ENCODE measurements around the gene SLAMF1. TPM values are rescaled to one million over a fixed set of nuclear protein-coding genes. Genes with fewer than 3 reads are reported as not detected.

SLAMF1 gene
- total and polyA plus RNA-seq, 12 donors, result 0.07 to 1.6 (median 0.26) TPM; not detected in 2

DNA sequence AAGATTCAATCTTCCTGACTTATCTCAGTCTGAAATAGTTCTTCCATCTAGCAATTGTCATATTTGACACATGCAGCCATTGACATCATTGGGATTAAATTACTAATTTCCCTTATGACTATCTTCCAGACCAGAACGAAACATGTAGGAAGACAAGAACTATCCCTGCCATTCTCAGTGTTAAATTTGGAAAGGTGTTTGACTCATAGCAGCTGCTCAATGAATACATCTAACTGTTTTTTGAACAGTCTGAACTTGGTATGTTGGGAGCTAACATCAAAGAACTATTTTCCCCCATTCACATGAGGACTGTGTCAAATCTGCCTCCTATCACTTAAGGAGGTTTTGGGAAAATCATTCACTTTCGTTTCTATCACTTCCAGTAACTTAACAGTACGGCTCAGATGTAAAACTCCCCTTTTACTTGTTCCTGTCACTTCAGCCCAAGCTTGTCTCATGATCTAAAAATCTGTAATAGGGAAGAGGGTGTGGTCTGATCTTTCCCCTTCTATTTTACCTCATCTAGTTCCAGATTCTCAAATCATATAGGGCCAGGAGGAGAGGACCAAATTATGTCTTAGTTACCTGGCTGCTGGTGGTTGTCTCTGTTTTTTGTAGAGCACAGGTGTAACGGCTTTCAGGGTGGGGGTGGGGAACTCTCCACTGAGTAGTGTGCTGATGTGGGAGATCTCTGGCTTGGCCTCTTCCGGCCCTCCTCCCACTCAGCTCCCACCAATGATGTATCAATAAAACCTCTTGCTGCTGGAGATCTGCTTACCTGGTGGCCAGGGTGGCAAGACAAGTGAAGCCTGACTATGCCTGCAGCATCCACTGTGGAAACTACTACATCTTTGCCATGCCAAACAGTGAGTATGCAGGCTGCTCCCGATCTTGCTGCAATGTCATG, 26.2 kb upstream of the SLAMF1 start:
- Histone ChIP-seq H3K4me3 (no peak overlapping the region), H3K4me1 (replicated peaks in 1 of 2) (no peaks in the 10 kb centered on the region), H3K9me3 (replicated peaks in 1 of 3) (no peaks in the 10 kb centered on the region), H3K27ac (no peak overlapping the region), H3K27me3 (no peaks in the 10 kb centered on the region), H3K36me3 (replicated peaks in 1 of 2) (no peaks in the 10 kb centered on the region)
- WGBS, 4 donors, result 51 to 69% (median 58%) methylated on average over 5 to 6 of the region's 6 CpGs
- intact Hi-C loops (cut with DNase I), result loop anchor here in 1 of 2 donors (10.0 kb wide), 2 partner anchors 58 to 282 kb away; partner anchors contain the start of gene ITLN2
- no peak for DNase-seq
- no peak for TF ChIP-seq POLR2A (IDR thresholded peaks at IDR 0.05)
- TF ChIP-seq, protein P1, sequence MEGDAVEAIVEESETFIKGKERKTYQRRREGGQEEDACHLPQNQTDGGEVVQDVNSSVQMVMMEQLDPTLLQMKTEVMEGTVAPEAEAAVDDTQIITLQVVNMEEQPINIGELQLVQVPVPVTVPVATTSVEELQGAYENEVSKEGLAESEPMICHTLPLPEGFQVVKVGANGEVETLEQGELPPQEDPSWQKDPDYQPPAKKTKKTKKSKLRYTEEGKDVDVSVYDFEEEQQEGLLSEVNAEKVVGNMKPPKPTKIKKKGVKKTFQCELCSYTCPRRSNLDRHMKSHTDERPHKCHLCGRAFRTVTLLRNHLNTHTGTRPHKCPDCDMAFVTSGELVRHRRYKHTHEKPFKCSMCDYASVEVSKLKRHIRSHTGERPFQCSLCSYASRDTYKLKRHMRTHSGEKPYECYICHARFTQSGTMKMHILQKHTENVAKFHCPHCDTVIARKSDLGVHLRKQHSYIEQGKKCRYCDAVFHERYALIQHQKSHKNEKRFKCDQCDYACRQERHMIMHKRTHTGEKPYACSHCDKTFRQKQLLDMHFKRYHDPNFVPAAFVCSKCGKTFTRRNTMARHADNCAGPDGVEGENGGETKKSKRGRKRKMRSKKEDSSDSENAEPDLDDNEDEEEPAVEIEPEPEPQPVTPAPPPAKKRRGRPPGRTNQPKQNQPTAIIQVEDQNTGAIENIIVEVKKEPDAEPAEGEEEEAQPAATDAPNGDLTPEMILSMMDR (IDR thresholded peaks at IDR 0.05), result no peak

DNA sequence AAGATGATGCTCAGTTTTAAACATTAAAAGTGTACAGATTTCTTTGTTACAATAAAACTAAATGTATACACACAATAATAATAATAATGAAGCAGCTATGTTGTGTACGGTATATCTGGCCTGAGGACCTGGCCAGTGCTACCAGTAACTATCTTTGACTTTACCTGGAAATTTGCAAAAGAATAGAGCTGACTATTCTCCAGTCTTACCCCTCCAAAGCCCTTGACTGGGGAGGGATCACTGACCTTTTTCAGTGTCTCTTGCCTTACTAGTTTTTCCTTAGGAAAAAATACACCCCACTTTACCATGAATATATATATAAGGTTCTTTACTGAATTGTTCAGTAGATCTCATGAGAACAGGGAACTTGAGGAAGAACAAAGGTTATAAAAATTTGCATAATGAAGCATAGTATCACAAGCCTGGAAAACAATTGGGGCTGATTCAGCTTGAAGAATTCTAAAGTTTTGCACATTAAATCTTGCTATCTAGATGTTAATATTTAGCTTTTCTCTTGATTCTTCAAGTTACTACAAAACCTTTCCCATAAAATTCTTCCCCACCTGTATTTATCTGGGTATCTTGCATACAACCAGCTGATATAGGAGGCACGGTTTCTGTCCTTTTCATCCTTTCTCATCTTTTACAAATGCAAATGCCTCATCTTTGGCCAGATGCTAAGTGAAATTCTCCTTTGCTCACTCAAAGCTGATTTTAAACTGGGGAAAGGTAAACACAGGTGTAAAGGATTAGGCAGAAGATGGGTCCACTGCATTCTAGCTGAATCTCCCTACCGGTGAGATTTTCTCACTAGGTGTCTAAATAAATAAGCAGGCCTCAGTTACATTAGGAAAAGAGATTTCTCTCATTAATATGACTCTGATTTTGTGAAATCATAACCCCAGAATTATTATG, 25.0 kb upstream of the SLAMF1 start:
- Histone ChIP-seq H3K4me1 (replicated peaks in 1 of 2) (no peaks in the 10 kb centered on the region), H3K27me3 (no peaks in the 10 kb centered on the region), H3K36me3 (replicated peaks in 1 of 2) (no peaks in the 10 kb centered on the region), H3K9me3 (replicated peaks in 1 of 3) (no peaks in the 10 kb centered on the region), H3K4me3 (no peak overlapping the region), H3K27ac (no peak overlapping the region)
- 46 to 59% (median 53%) methylated on average over 3 of the region's 3 CpGs for WGBS, 4 donors
- no peak for DNase-seq
- TF ChIP-seq POLR2A (IDR thresholded peaks at IDR 0.05), result no peak
- TF ChIP-seq, protein P1 (IDR thresholded peaks at IDR 0.05), result no peak
- intact Hi-C loops (cut with DNase I), result loop anchor here in 1 of 2 donors (10.0 kb wide), 2 partner anchors 57 to 283 kb away; partner anchors contain the start of gene ITLN2

DNA sequence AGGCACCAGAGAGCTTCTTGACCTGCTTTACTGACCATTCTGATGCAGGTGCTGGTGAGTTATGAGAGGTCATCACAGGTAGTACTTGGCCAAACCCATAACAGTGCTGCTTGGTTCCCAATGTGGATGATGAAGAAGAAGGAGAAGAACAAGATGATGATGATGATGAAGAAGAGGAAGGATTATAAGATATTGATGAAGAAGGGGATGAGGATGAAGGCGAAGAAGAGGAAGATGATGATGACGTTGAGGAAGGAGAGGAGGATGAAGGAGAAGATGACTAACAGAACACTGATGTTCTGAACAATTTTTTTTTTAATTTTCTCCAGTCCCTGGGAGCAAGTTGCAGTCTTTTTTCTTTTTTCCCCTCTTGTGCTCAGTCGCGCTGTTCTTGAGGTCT, 23.9 kb upstream of the SLAMF1 start:
- Histone ChIP-seq H3K27me3 (no peaks in the 10 kb centered on the region), H3K36me3 (replicated peaks in 1 of 2) (no peaks in the 10 kb centered on the region), H3K4me3 (no peak overlapping the region), H3K4me1 (replicated peaks in 1 of 2) (peaks cover 0 to 7% of the 10 kb centered on the region in 2 donors), H3K9me3 (replicated peaks in 1 of 3) (no peaks in the 10 kb centered on the region), H3K27ac (no peak overlapping the region)
- intact Hi-C loops (cut with DNase I), result loop anchor here in 1 of 2 donors (10.0 kb wide), 2 partner anchors 56 to 284 kb away; partner anchors contain the start of gene ITLN2
- TF ChIP-seq, protein P1 (IDR thresholded peaks at IDR 0.05), result no peak
- TF ChIP-seq POLR2A (IDR thresholded peaks at IDR 0.05), result no peak
- whole genome bisulfite sequencing, 4 donors, result 73 to 84% (median 74%) methylated on average over 4 of the region's 4 CpGs
- no peak for DNase-seq

DNA sequence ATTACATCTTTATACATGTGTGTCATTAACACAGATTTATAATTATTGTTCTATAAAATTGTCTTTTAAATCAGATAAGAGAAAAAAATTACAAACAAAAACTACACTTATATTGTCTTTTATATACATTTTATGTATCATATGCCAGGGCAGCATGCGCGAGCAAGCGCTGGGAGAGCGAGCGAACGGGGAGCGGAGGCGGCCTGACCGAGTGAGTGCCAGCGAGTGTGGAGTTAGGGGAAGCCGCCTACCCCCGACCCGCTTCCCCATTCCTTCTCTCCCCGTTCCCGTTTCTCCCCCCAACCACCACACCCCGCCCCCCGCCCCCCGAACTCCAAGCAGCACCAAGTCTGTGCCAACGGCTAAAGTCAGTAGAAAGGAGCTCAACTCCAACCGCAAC, 23.0 kb upstream of the SLAMF1 start:
- Histone ChIP-seq H3K36me3 (replicated peaks in 1 of 2) (no peaks in the 10 kb centered on the region), H3K9me3 (replicated peaks in 1 of 3) (no peaks in the 10 kb centered on the region), H3K27me3 (no peaks in the 10 kb centered on the region), H3K27ac (no peak overlapping the region), H3K4me3 (no peak overlapping the region), H3K4me1 (replicated peaks in 1 of 2) (peaks cover 0 to 7% of the 10 kb centered on the region in 2 donors)
- intact Hi-C loops (cut with DNase I), result loop anchor here in 1 of 2 donors (10.0 kb wide), 2 partner anchors 55 to 285 kb away; partner anchors contain the start of gene ITLN2
- 92 to 95% (median 94%) methylated on average over 20 of the region's 20 CpGs for WGBS, 4 donors
- TF ChIP-seq, protein P1 (IDR thresholded peaks at IDR 0.05), result no peak
- no peak for TF ChIP-seq POLR2A (IDR thresholded peaks at IDR 0.05)
- DNase-seq, result no peak

Measured in adrenal gland (tissue), 12 donors.